SIG-M5 (cell line): ENCODE measurements around the gene RPS6KA2.

Experiments used
- DNase-seq: peaks from one replicate; lab custom pipeline; 2025; lab: John Stamatoyannopoulos, UW

RPS6KA2 gene

DNA sequence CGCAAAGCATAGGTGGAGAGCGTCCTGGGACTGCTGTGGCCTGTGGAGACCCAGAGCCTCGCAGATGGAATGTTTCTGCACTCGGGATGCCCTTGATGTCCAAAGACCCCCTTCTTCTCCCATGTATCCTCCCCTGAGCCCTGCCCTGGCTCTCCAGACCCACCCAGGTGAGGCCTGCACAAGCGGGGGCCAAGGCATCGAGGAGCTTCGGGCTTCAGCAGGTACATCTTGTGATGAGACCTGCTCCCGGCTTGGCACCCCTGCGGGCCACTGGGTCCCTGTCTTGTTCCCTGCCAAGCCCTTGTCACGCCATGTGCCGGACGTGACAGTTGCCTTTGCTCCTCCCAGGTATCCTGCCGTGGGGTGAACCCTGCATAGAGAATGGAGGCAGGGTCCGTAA, 125.8 kb downstream of the RPS6KA2 start:
- no peak for DNase-seq

GRCh38 chr6:166500246-166500645, 126.8 kb downstream of the RPS6KA2 start:
- DNase-seq, result no peak

DNA sequence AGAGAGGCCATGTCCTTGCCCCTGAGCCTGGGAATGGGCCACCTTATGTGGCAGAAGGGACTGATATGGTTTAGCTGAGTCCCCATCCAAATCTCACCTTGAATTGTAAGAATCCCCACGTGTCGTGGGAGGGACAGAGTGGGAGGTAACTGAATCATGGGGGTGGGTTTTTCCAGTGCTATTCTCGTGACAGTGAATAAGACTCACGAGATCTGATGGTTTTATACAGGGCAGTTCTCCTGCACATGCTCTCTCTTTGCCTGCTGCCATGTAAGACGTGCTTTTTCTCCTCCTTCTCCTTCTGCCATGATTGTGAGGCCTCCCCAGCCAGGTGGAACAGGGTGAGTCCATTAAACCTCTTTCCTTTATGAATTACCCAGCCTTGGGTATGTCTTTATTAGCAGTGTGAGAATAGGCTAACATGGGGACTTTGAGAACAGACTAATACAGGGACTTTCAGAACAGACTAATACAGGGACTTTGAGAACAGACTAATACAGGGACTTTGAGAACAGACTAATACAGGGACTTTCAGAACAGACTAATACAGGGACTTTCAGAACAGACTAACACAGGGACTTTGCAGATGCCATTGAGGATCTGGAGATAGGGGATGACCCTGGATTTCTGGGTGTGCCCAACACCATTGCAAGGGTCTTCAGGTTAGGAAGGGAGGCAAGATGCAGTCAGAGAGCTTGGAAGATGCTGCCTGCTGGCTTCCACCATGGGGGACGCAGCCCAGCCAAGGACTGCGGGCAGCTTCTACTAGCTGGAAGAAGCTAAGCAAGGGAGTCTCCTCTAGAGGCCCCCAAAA, 127.5 kb downstream of the RPS6KA2 start:
- DNase-seq, result no peak

DNA sequence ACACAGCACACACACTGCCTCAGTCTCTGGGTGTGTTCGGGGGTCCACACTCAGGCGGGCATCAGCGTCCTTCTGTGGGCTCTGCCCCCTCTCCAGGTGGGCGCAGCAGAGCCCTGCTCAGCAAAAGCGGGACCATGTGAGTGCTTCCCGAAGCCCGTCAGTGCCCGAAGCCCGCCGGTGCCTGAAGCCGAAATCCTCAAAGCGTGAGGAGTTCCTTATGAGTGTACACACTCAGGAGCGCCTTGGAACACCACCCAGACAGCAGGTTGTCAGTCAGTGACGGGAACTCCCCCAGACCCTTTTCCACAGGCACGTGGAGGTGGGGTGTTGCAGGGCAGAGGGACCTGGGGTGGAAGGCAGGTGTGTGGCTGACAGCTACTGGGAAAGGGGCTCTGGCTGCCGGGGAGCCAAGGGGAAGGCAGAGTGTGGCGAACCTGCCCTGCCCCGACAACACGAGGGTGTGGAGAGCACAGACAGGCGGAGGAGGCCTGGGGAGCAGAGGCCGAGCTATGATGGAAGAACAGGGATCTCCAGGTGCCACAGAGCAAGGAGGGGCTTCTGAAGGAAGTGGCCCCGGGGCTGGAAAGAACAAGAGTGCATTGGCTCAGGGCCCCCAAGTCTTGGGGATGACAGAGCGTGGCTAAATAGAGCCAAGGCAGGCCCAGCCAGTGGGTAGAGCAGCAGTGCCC, 128.2 kb downstream of the RPS6KA2 start:
- DNase-seq, result no peak

- DNase-seq, result no peak
These were observed 128.8 kb downstream of the RPS6KA2 start for GRCh38 chr6:166498228-166498627.

DNA sequence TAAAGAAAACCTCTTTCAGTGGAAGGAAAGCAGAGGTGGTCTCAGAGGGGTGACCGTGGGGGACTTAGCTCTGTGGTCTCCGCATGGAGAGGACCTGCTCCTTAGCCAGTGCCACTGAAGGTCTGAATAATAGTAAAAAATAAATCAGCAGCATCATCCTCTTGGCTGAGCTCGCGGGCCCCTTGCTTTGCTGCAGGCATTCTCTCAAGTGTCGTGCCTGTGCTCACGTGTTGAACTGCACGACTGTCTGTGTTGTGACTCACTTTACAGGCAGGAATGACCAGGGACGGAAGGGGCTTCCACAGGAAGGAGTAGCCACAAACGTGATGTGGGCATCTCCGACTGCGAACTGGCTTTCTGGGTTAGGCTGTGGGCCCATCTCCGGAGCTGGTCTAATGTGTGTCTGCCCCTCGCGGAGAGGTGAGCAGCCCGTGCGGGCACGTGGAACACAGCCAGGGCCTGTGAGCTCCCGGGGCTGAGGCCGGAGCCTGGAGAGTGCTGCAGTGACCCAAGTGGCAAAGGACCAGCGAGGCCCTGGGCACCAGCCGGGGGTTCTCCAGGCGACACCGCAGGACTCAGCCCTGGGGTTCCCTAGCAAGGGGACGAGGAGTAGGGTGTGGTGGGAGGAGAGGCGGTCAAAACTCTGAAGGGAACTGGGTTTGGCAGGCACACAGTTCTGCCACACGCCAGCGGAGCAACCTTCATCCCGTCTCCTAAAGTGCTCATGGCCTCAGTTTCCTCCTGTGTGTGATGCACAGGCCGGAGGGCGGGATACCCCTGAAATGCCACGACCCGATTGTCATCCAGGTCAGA, 129.8 kb downstream of the RPS6KA2 start:
- no peak for DNase-seq

GRCh38 chr6:166496460-166496859, 130.6 kb downstream of the RPS6KA2 start:
- DNase-seq, result no peak

GRCh38 chr6:166495487-166496314, 131.3 kb downstream of the RPS6KA2 start:
- no peak for DNase-seq

DNA sequence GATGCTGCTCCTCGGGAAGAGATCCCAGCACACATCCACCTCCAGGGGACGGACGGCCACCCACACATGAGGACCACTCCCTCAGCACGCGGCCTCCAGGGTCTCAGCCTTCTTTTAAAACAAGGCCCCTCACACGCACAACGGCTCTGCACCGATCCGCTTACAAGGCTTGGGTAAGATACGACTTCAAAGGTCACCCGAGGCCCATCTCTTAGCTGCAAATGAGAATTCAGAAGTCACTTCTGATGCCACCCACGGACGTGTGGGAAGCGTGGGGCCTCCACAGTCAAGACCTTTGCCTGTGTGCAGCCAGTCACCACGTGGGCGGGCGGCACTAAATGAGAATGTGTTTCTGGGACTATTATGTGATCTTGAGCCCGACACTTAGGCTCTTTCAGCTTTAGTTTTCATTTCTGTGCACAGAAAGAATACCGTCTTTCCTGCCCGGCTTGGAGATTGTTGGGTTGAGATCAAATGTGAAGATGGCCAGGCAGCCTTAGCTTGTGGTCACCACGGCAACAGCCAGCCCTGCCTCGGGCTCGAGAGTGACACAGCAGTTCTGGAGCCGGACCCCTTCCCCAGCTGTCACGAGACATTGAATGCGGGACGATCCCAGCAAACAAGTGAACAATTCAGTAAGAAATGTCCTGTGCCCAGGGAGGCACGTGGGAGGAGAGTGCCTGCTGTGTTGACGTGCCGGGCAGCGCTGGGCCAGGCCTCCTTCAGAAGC, 132.1 kb downstream of the RPS6KA2 start:
- DNase-seq, result no peak

DNA sequence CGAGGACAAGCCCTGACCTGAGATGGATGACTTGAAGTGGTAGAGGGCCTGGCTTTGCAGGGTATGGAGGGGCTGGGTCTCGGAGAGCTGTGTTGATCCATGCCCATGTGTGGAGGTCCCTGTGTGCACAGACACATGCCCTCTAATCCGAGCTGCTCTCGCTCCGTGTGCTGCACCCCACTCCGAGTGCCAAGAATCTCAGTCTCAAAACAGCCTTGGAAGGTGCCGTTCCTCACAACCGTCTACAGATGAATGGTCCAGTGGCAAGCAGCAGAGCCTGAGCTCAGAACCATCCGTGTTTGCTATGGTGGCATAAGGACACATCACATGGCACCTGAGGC, 133.0 kb downstream of the RPS6KA2 start:
- no peak for DNase-seq

GRCh38 chr6:166493427-166494100, 133.5 kb downstream of the RPS6KA2 start:
- DNase-seq, result no peak

GRCh38 chr6:166492092-166492741, 134.8 kb downstream of the RPS6KA2 start:
- DNase-seq, result no peak

GRCh38 chr6:166490671-166491500, 136.2 kb downstream of the RPS6KA2 start:
- DNase-seq, result no peak

GRCh38 chr6:166489301-166490155, 137.5 kb downstream of the RPS6KA2 start:
- no peak for DNase-seq

DNA sequence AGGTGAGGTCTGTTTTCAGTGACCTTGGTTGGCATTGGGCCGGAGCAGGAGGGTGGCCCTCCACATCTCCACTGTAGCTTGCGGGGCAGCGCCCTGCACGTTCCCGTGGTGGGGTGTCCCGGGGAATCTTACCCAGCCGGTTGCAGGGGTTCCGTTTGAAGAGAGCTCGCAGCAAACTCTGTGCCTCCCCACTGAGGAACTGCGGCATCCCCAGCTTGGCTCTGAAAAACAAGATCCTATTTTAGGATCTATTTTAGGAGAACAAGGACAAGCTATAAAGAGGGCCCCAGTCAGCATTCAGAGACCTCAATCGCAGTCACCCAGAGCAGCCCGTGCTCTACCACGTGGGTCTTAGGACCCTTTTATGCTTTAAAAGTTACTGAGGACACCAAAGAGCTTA, 138.3 kb downstream of the RPS6KA2 start:
- DNase-seq, result no peak

GRCh38 chr6:166488076-166488685, 138.9 kb downstream of the RPS6KA2 start:
- DNase-seq, result no peak

- no peak for DNase-seq
These were observed 139.9 kb downstream of the RPS6KA2 start for GRCh38 chr6:166487148-166487547.

DNA sequence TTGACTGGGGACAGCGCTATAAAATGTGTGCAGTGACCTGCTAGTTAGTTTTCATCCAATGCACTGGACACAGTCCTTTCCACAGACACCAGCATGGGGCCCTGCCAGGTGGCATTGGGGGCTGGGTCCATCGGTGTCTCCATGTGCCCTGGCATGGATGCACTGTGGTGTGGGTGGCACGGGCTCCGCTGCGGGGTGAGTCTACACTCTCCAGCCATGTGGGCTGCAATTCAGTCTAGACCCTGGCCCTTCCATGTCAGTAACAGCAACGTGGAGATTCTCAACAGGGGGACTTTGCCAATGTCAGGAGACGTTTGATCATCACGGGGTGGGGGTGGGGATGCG, 140.5 kb downstream of the RPS6KA2 start:
- DNase-seq, result no peak
